ENCODE data around the gene NDUFB11.
"Not testable (repeated sequence)": the region's sequence is repeated elsewhere in the genome, so short reads cannot be mapped to it uniquely, and the experiment has no call there.

GRCh38 chrX:47110936-47111615 lies 33.4 kb downstream of the NDUFB11 start:
- TF ChIP-seq, protein P1, sequence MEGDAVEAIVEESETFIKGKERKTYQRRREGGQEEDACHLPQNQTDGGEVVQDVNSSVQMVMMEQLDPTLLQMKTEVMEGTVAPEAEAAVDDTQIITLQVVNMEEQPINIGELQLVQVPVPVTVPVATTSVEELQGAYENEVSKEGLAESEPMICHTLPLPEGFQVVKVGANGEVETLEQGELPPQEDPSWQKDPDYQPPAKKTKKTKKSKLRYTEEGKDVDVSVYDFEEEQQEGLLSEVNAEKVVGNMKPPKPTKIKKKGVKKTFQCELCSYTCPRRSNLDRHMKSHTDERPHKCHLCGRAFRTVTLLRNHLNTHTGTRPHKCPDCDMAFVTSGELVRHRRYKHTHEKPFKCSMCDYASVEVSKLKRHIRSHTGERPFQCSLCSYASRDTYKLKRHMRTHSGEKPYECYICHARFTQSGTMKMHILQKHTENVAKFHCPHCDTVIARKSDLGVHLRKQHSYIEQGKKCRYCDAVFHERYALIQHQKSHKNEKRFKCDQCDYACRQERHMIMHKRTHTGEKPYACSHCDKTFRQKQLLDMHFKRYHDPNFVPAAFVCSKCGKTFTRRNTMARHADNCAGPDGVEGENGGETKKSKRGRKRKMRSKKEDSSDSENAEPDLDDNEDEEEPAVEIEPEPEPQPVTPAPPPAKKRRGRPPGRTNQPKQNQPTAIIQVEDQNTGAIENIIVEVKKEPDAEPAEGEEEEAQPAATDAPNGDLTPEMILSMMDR (IDR thresholded peaks at IDR 0.05; ENCODE audit: extremely low read depth in 1 of 2, insufficient read depth in 1 of 2, low read depth in 1 of 2, low read length in 2 of 2): not testable (repeated sequence)
- TF ChIP-seq FOS (IDR thresholded peaks at IDR 0.05; ENCODE audit: borderline replicate concordance, insufficient read depth, low read length); POLR2AphosphoS5 (IDR thresholded peaks at IDR 0.05; ENCODE audit: insufficient read depth, low read depth, low read length); POLR2A (IDR thresholded peaks at IDR 0.05; ENCODE audit: low read depth, low read length); EZH2 (IDR thresholded peaks at IDR 0.05; ENCODE audit: borderline replicate concordance, low read depth, low read length, severe bottlenecking): not testable (repeated sequence)
